CD8-positive, alpha-beta memory T cell (primary cell): ENCODE results near the gene LYPD6. TPM values are rescaled to one million over a fixed set of nuclear protein-coding genes. Genes with fewer than 3 reads are reported as not detected.

Experiments
- CTCF ChIA-PET: fragments of 350-600 bp; sonication (Branson Sonifier 250); formaldehyde crosslinking; loops from one replicate; lab custom pipeline; 2021; ENCODE audit warnings: antibody characterized with exemption; lab: Charles Lee
- POLR2A ChIA-PET: fragments of 350-600 bp; sonication (Branson Sonifier 250); formaldehyde crosslinking; loops from one replicate; lab custom pipeline; 2021; ENCODE audit warnings: antibody characterized with exemption; lab: Charles Lee
- DNase-seq, 5 donors: peaks; one replicate each; pipeline versions ENCODE4 v3.0.0 to v3.0.0-alpha.2; 2020 to 2022; ENCODE audit warnings: mixed read lengths in 1 of 5
- H3K27ac ChIP-seq: one replicate; pipeline ENCODE4 v1.7.0; 2013; ENCODE audit warnings: low read depth, mild to moderate bottlenecking, low read length, moderate library complexity
- H3K27me3 ChIP-seq: 2 replicates; pipeline ENCODE4 v1.7.0; 2013; ENCODE audit warnings: low read length, mild to moderate bottlenecking; ENCODE audit not compliant: insufficient read depth, poor library complexity, severe bottlenecking
- H3K36me3 ChIP-seq: 2 replicates; pipeline ENCODE4 v1.7.0; 2013; ENCODE audit warnings: mild to moderate bottlenecking, low read length, moderate library complexity; ENCODE audit not compliant: insufficient read depth
- H3K4me1 ChIP-seq: 2 replicates; pipeline ENCODE4 v1.7.0; 2013; ENCODE audit warnings: mild to moderate bottlenecking, low read length, moderate library complexity; ENCODE audit not compliant: insufficient read depth
- H3K4me3 ChIP-seq: 2 replicates; pipeline ENCODE4 v1.7.0; 2013; ENCODE audit warnings: mild to moderate bottlenecking, low read length
- H3K9me3 ChIP-seq: 2 replicates; pipeline ENCODE4 v1.7.0; 2013; ENCODE audit warnings: mild to moderate bottlenecking, low read length
- H3K27ac Mint-ChIP-seq, 8 donors: one replicate each; pipeline ENCODE4 v1.8.0; 2020 to 2021; ENCODE audit warnings: mixed read lengths in 8 of 8, mild to moderate bottlenecking in 6 of 8, inconsistent platforms in 3 of 8, moderate library complexity in 3 of 8
- H3K27me3 Mint-ChIP-seq, 2 donors: one replicate each; pipeline ENCODE4 v1.8.0; 2020 to 2021; ENCODE audit warnings: mixed read lengths in 2 of 2, mild to moderate bottlenecking in 1 of 2, moderate library complexity in 1 of 2
- H3K36me3 Mint-ChIP-seq, 3 donors: one replicate each; pipeline ENCODE4 v1.8.0; 2020 to 2021; ENCODE audit warnings: mixed read lengths in 3 of 3, inconsistent platforms in 1 of 3, mild to moderate bottlenecking in 1 of 3
- H3K4me1 Mint-ChIP-seq, 3 donors: one replicate each; pipeline ENCODE4 v1.8.0; 2020 to 2021; ENCODE audit warnings: mixed read lengths in 3 of 3, inconsistent platforms in 1 of 3, mild to moderate bottlenecking in 1 of 3
- H3K4me3 Mint-ChIP-seq, 7 donors: one replicate each; pipeline ENCODE4 v1.8.0; 2020 to 2021; ENCODE audit warnings: mixed read lengths in 7 of 7, mild to moderate bottlenecking in 6 of 7, moderate library complexity in 4 of 7, inconsistent platforms in 2 of 7
- H3K9me3 Mint-ChIP-seq, 5 donors: one replicate each; pipeline ENCODE4 v1.8.0; 2020 to 2022; ENCODE audit warnings: mixed read lengths in 5 of 5, mild to moderate bottlenecking in 3 of 5, moderate library complexity in 2 of 5, inconsistent platforms in 1 of 5
- polyA plus RNA-seq: library from polyadenylated mRNA; unstranded; fragments of 300-500 nt; fragmentation: Illumina TruSeq; gene quantifications from one replicate; pipeline ENCODE4 v1.2.3, GENCODE V29; 2021
- total RNA-seq, 2 experiments: library from RNA; stranded (reverse); gene quantifications; one replicate each; pipeline ENCODE4 v1.2.3, GENCODE V29; 2021

The LYPD6 gene
- total and polyA plus RNA-seq, 3 experiments from 2014 or later = not detected

GRCh38 chr2:149371476-149371875 lies 41.1 kb downstream of the LYPD6 start:
- H3K36me3 Mint-ChIP-seq = no peaks in the 10 kb centered on the region
- no peak overlapping the region for H3K27ac ChIP-seq
- H3K4me3 ChIP-seq = no peak overlapping the region
- DNase-seq = no peak
- H3K36me3 ChIP-seq = no peaks in the 10 kb centered on the region
- H3K27me3 ChIP-seq = no peaks in the 10 kb centered on the region
- CTCF ChIA-PET = no interaction called here
- POLR2A ChIA-PET = no interaction called here
- H3K27ac Mint-ChIP-seq = no peak overlapping the region
- H3K27me3 Mint-ChIP-seq = peaks cover 8 to 12% of the 10 kb centered on the region in 2 donors
- peaks cover 0 to 8% (median 1%) of the 10 kb centered on the region in 5 donors for H3K9me3 Mint-ChIP-seq
- H3K4me3 Mint-ChIP-seq = no peak overlapping the region
- H3K4me1 ChIP-seq = no peaks in the 10 kb centered on the region
- H3K9me3 ChIP-seq = no peaks in the 10 kb centered on the region
- no peaks in the 10 kb centered on the region for H3K4me1 Mint-ChIP-seq

- no peak overlapping the region for H3K4me3 Mint-ChIP-seq
- POLR2A ChIA-PET = no interaction called here
- H3K4me3 ChIP-seq = no peak overlapping the region
- H3K27ac Mint-ChIP-seq = no peak overlapping the region
- DNase-seq = no peak
- H3K27me3 ChIP-seq = no peaks in the 10 kb centered on the region
- peaks cover 0 to 3% (median 0%) of the 10 kb centered on the region in 5 donors for H3K9me3 Mint-ChIP-seq
- no peaks in the 10 kb centered on the region for H3K36me3 ChIP-seq
- no peaks in the 10 kb centered on the region for H3K4me1 Mint-ChIP-seq
- no peak overlapping the region for H3K27ac ChIP-seq
- CTCF ChIA-PET = no interaction called here
- H3K4me1 ChIP-seq = no peaks in the 10 kb centered on the region
- no peaks in the 10 kb centered on the region for H3K36me3 Mint-ChIP-seq
- no peaks in the 10 kb centered on the region for H3K27me3 Mint-ChIP-seq
- no peaks in the 10 kb centered on the region for H3K9me3 ChIP-seq
Measured at GRCh38 chr2:149375801-149376361, 45.5 kb downstream of the LYPD6 start.

GRCh38 chr2:149380205-149380604 lies 49.8 kb downstream of the LYPD6 start:
- Mint-ChIP-seq H3K9me3 (peaks cover 0 to 2% (median 0%) of the 10 kb centered on the region in 5 donors), H3K4me3 (no peak overlapping the region), H3K27me3 (no peaks in the 10 kb centered on the region), H3K27ac (no peak overlapping the region), H3K36me3 (no peaks in the 10 kb centered on the region), H3K4me1 (no peaks in the 10 kb centered on the region)
- no peaks in the 10 kb centered on the region for H3K4me1 ChIP-seq
- ChIA-PET CTCF (no interaction called here), POLR2A (no interaction called here)
- H3K27ac ChIP-seq = no peak overlapping the region
- no peaks in the 10 kb centered on the region for H3K27me3 ChIP-seq
- no peaks in the 10 kb centered on the region for H3K36me3 ChIP-seq
- no peak for DNase-seq
- H3K4me3 ChIP-seq = no peak overlapping the region
- H3K9me3 ChIP-seq = no peaks in the 10 kb centered on the region

GRCh38 chr2:149383340-149383739 lies 53.0 kb downstream of the LYPD6 start:
- Mint-ChIP-seq H3K4me1 (no peaks in the 10 kb centered on the region), H3K36me3 (no peaks in the 10 kb centered on the region), H3K27me3 (peaks cover 0 to 4% of the 10 kb centered on the region in 2 donors), H3K9me3 (peaks cover 0 to 2% (median 0%) of the 10 kb centered on the region in 5 donors), H3K4me3 (no peak overlapping the region), H3K27ac (no peak overlapping the region)
- CTCF ChIA-PET = no interaction called here
- no peaks in the 10 kb centered on the region for H3K4me1 ChIP-seq
- H3K9me3 ChIP-seq = no peaks in the 10 kb centered on the region
- H3K27me3 ChIP-seq = no peaks in the 10 kb centered on the region
- DNase-seq = no peak
- no peak overlapping the region for H3K27ac ChIP-seq
- POLR2A ChIA-PET = no interaction called here
- no peak overlapping the region for H3K4me3 ChIP-seq
- H3K36me3 ChIP-seq = no peaks in the 10 kb centered on the region

- H3K4me1 ChIP-seq = no peaks in the 10 kb centered on the region
- CTCF ChIA-PET = no interaction called here
- peaks cover 0 to 4% of the 10 kb centered on the region in 2 donors for H3K27me3 Mint-ChIP-seq
- POLR2A ChIA-PET = no interaction called here
- H3K9me3 Mint-ChIP-seq = peaks cover 0 to 2% (median 0%) of the 10 kb centered on the region in 5 donors
- no peaks in the 10 kb centered on the region for H3K36me3 Mint-ChIP-seq
- H3K27ac ChIP-seq = no peak overlapping the region
- no peak overlapping the region for H3K4me3 Mint-ChIP-seq
- no peaks in the 10 kb centered on the region for H3K9me3 ChIP-seq
- H3K4me3 ChIP-seq = no peak overlapping the region
- H3K36me3 ChIP-seq = no peaks in the 10 kb centered on the region
- H3K4me1 Mint-ChIP-seq = no peaks in the 10 kb centered on the region
- no peak overlapping the region for H3K27ac Mint-ChIP-seq
- no peak for DNase-seq
- no peaks in the 10 kb centered on the region for H3K27me3 ChIP-seq
Measured at GRCh38 chr2:149385350-149385749, 55.0 kb downstream of the LYPD6 start.

GRCh38 chr2:149387411-149387810 lies 57.0 kb downstream of the LYPD6 start:
- Mint-ChIP-seq H3K27ac (no peak overlapping the region), H3K27me3 (peaks cover 3 to 4% of the 10 kb centered on the region in 2 donors), H3K4me1 (no peaks in the 10 kb centered on the region), H3K4me3 (no peak overlapping the region), H3K36me3 (no peaks in the 10 kb centered on the region), H3K9me3 (peaks cover 0 to 2% (median 0%) of the 10 kb centered on the region in 5 donors)
- H3K9me3 ChIP-seq = no peaks in the 10 kb centered on the region
- POLR2A ChIA-PET = no interaction called here
- H3K4me3 ChIP-seq = no peak overlapping the region
- no peak overlapping the region for H3K27ac ChIP-seq
- no peaks in the 10 kb centered on the region for H3K36me3 ChIP-seq
- CTCF ChIA-PET = no interaction called here
- H3K4me1 ChIP-seq = no peaks in the 10 kb centered on the region
- no peaks in the 10 kb centered on the region for H3K27me3 ChIP-seq
- DNase-seq = no peak

GRCh38 chr2:149388120-149388816 lies 57.9 kb downstream of the LYPD6 start:
- H3K4me3 ChIP-seq = no peak overlapping the region
- H3K36me3 ChIP-seq = no peaks in the 10 kb centered on the region
- no peak overlapping the region for H3K27ac ChIP-seq
- Mint-ChIP-seq H3K4me1 (no peaks in the 10 kb centered on the region), H3K36me3 (no peaks in the 10 kb centered on the region), H3K9me3 (peaks cover 0 to 2% (median 0%) of the 10 kb centered on the region in 5 donors), H3K27me3 (peaks cover 3 to 4% of the 10 kb centered on the region in 2 donors), H3K4me3 (no peak overlapping the region), H3K27ac (no peak overlapping the region)
- H3K9me3 ChIP-seq = no peaks in the 10 kb centered on the region
- no peaks in the 10 kb centered on the region for H3K27me3 ChIP-seq
- ChIA-PET CTCF (no interaction called here), POLR2A (no interaction called here)
- H3K4me1 ChIP-seq = no peaks in the 10 kb centered on the region
- no peak for DNase-seq

- Mint-ChIP-seq H3K4me3 (no peak overlapping the region), H3K9me3 (peaks cover 0 to 2% (median 0%) of the 10 kb centered on the region in 5 donors), H3K4me1 (no peaks in the 10 kb centered on the region), H3K27ac (no peak overlapping the region), H3K36me3 (no peaks in the 10 kb centered on the region), H3K27me3 (peaks cover 3 to 4% of the 10 kb centered on the region in 2 donors)
- Histone ChIP-seq H3K9me3 (no peaks in the 10 kb centered on the region), H3K36me3 (no peaks in the 10 kb centered on the region), H3K4me1 (no peaks in the 10 kb centered on the region), H3K27ac (no peak overlapping the region), H3K27me3 (no peaks in the 10 kb centered on the region), H3K4me3 (no peak overlapping the region)
- DNase-seq = no peak
- CTCF ChIA-PET = no interaction called here
- POLR2A ChIA-PET = no interaction called here
Measured at GRCh38 chr2:149389506-149390167, 59.2 kb downstream of the LYPD6 start.
